HepG2 (cell line): Measurements from ENCODE around the gene GZF1. TPM values are rescaled to one million over a fixed set of nuclear protein-coding genes. Genes with fewer than 3 reads are reported as not detected.
A peak's percentile ranks its signal among the peaks of the same experiment; 100 is the strongest.

Experiments
- ARNT ChIP-seq: fragments of 450-650 bp; IDR thresholded peaks from 2 replicates; pipeline ENCODE4 v1.6.1; 2017
- CEBPZ ChIP-seq: IDR thresholded peaks from 2 replicates; pipeline ENCODE4 v1.6.1; 2012; ENCODE audit warnings: low read length, improper control_type of control experiment
- SAP130 ChIP-seq: IDR thresholded peaks from 2 replicates; pipeline ENCODE4 v1.6.1; 2016; ENCODE audit warnings: low read depth
- SRSF1 ChIP-seq: fragments of 200-400 bp; formaldehyde crosslinking; optimal IDR thresholded peaks from 2 replicates; pipeline ENCODE3; 2017; ENCODE audit warnings: mild to moderate bottlenecking, low read depth, low read length, moderate library complexity
- TCF7L2 ChIP-seq: IDR thresholded peaks from 2 replicates; pipeline ENCODE4 v1.6.1; 2011; ENCODE audit warnings: mild to moderate bottlenecking, low read depth, low read length, moderate library complexity
- TGIF2 ChIP-seq: IDR thresholded peaks from 2 replicates; pipeline ENCODE4 v1.6.1; 2016; ENCODE audit warnings: control low read depth, missing compliant biosample characterization
- ZBTB2 ChIP-seq: sonication (generic); formaldehyde crosslinking; IDR thresholded peaks from 2 replicates; pipeline ENCODE4 v1.8.0; 2022; ENCODE audit warnings: low read depth, missing genetic modification reagents
- ZFP1 ChIP-seq: IDR thresholded peaks from 2 replicates; pipeline ENCODE4 v1.6.1; 2016
- ZNF263 ChIP-seq: sonication (generic); formaldehyde crosslinking; IDR thresholded peaks from 2 replicates; pipeline ENCODE4 v1.4.0; 2020; ENCODE audit warnings: missing genetic modification reagents
- ZNF576 ChIP-seq: sonication (generic); formaldehyde crosslinking; IDR thresholded peaks from 2 replicates; pipeline ENCODE4 v1.4.0; 2020; ENCODE audit warnings: mild to moderate bottlenecking, missing genetic modification reagents
- ZNF580 ChIP-seq: IDR thresholded peaks from 2 replicates; pipeline ENCODE4 v1.6.1; 2016; ENCODE audit warnings: low read depth, borderline replicate concordance
- ZNF720 ChIP-seq: sonication (generic); formaldehyde crosslinking; IDR thresholded peaks from 2 replicates; pipeline ENCODE4 v1.4.0; 2020; ENCODE audit warnings: missing genetic modification reagents
- ZNF792 ChIP-seq: IDR thresholded peaks from 2 replicates; pipeline ENCODE4 v1.6.1; 2016
- ZSCAN5A ChIP-seq: sonication (generic); formaldehyde crosslinking; IDR thresholded peaks from 2 replicates; pipeline ENCODE4 v1.8.0; 2022; ENCODE audit warnings: mild to moderate bottlenecking, missing genetic modification reagents, borderline replicate concordance
- polyA plus RNA-seq, 8 experiments: library from polyadenylated mRNA; depleted of rRNA in 3 of 8; stranded (reverse) in 7 of 8; unstranded in 1 of 8; fragments of >200 nt; fragmentation: Illumina TruSeq in 4 of 8; extraction: Trizol in 4 of 8; gene quantifications; 2 replicates each; pipeline versions ENCODE4 v1.2.1 to v1.2.3, GENCODE V29; 2011 to 2016; ENCODE audit warnings: low read depth in 4 of 8, missing spikeins in 1 of 8, mixed read lengths in 1 of 8; ENCODE audit not compliant: insufficient read depth in 1 of 8
- total RNA-seq, 5 experiments: library from RNA; depleted of rRNA; stranded (reverse); fragments of >200 nt; fragmentation: Illumina TruSeq; extraction: Trizol; gene quantifications; 2 replicates each; pipeline ENCODE4 v1.2.3, GENCODE V29; 2016; ENCODE audit warnings: low read depth in 1 of 5

Gene GZF1
- total and polyA plus RNA-seq, 2 of the 13 experiments (the other 11 are each of a cell fraction or from before 2014, with no cell fraction given): 16.9 to 26.0 TPM

- TF ChIP-seq ZNF576 (CRISPR knock-in tag) (peak; percentile 83; the same call in 1 of the 2 replicates), TCF7L2 (no peak), CEBPZ (no peak), ZSCAN5A (CRISPR knock-in tag) (0 out of 2 replicates have a peak, but pooled peaks have one; percentile 20), SRSF1 (peak; percentile 95), ZNF263 (CRISPR knock-in tag) (no peak; the same call in 1 of the 2 replicates), SAP130 (CRISPR knock-in tag) (peak; percentile 73), ZNF792 (peak; percentile 33; the same call in 1 of the 2 replicates), TGIF2 (peak; percentile 82), ZBTB2 (CRISPR knock-in tag) (no peak; the same call in 1 of the 2 replicates), ZNF580 (CRISPR knock-in tag) (no peak), ARNT (no peak), ZNF720 (peak; percentile 96), ZFP1 (CRISPR knock-in tag) (no peak; the same call in 1 of the 2 replicates)
These were observed 11.6 kb upstream of the GZF1 start, which contains the start of gene NXT1 (continued) for GRCh38 chr20:23350196-23350903.
